SH-SY5Y (cell line): ENCODE results near the gene PDE9A.

Experiments used
- GATA2 ChIP-seq: IDR thresholded peaks from 2 replicates; pipeline ENCODE4 v1.6.1; 2011; ENCODE audit warnings: mild to moderate bottlenecking, low read depth, low read length
- GATA3 ChIP-seq: IDR thresholded peaks from 2 replicates; pipeline ENCODE4 v1.6.1; 2011; ENCODE audit warnings: low read depth, mild to moderate bottlenecking, low read length, moderate library complexity

Gene PDE9A

GRCh38 chr21:42698733-42699132, 45.3 kb downstream of the PDE9A start:
- TF ChIP-seq GATA3 (no peak), GATA2 (no peak)

GRCh38 chr21:42699196-42699595, 45.8 kb downstream of the PDE9A start:
- TF ChIP-seq GATA2 (no peak), GATA3 (no peak)

- no peak for TF ChIP-seq GATA2
- no peak for TF ChIP-seq GATA3
Observed at GRCh38 chr21:42701706-42702456, 48.5 kb downstream of the PDE9A start.

GRCh38 chr21:42702720-42703119, 49.3 kb downstream of the PDE9A start:
- TF ChIP-seq GATA2, result no peak
- TF ChIP-seq GATA3, result no peak

- no peak for TF ChIP-seq GATA2
- TF ChIP-seq GATA3, result no peak
Observed at GRCh38 chr21:42703136-42703908, 49.9 kb downstream of the PDE9A start.

GRCh38 chr21:42703965-42704364, 50.5 kb downstream of the PDE9A start:
- TF ChIP-seq GATA2 (no peak), GATA3 (no peak)

- TF ChIP-seq GATA3 (no peak), GATA2 (no peak)
Observed at GRCh38 chr21:42704861-42705260, 51.4 kb downstream of the PDE9A start.

GRCh38 chr21:42705346-42705745, 51.9 kb downstream of the PDE9A start:
- TF ChIP-seq GATA2, result no peak
- no peak for TF ChIP-seq GATA3

GRCh38 chr21:42705746-42706374, 52.4 kb downstream of the PDE9A start:
- TF ChIP-seq GATA2 (no peak), GATA3 (no peak)

GRCh38 chr21:42706765-42707164, 53.3 kb downstream of the PDE9A start:
- TF ChIP-seq GATA2 (no peak), GATA3 (no peak)

GRCh38 chr21:42707207-42707830, 53.9 kb downstream of the PDE9A start:
- TF ChIP-seq GATA2 (no peak), GATA3 (no peak)

GRCh38 chr21:42708107-42708506, 54.7 kb downstream of the PDE9A start:
- TF ChIP-seq GATA2, result no peak
- TF ChIP-seq GATA3, result no peak

GRCh38 chr21:42711667-42712066, 58.2 kb downstream of the PDE9A start:
- TF ChIP-seq GATA2 (no peak), GATA3 (no peak)

GRCh38 chr21:42716074-42716473, 62.7 kb downstream of the PDE9A start:
- TF ChIP-seq GATA3, result no peak
- TF ChIP-seq GATA2, result no peak

- TF ChIP-seq GATA2 (no peak), GATA3 (no peak)
Observed at GRCh38 chr21:42721341-42721824, 68.0 kb downstream of the PDE9A start.
